GM04503 (cell line): Measurements from ENCODE around the gene CLDN15.
"Not testable (repeated sequence)": the region's sequence is repeated elsewhere in the genome, so short reads cannot be mapped to it uniquely, and the experiment has no call there.

Experiments used
- DNase-seq: peaks from one replicate; pipeline ENCODE4 v3.0.0-alpha.2; 2012; ENCODE audit warnings: low read depth

CLDN15 gene

DNA sequence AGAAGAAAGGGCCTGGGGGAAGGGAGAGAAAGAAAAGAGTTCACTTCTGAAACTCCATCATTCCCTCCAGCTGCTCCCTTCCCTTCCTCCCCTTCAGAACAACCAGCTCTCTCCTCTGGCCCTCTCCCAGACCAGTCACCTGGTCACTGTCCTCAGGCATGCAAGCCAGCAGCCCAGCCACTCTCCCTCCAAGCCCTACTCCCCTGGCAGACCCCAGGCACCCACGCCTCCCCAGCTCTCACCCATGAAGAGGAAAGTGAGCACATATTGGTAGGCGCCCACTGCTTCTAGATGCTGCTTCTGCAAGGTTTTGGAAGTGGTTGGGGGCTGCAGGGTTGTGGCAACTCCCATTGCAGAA is 37.1 kb downstream of the CLDN15 start:
- no peak for DNase-seq

DNA sequence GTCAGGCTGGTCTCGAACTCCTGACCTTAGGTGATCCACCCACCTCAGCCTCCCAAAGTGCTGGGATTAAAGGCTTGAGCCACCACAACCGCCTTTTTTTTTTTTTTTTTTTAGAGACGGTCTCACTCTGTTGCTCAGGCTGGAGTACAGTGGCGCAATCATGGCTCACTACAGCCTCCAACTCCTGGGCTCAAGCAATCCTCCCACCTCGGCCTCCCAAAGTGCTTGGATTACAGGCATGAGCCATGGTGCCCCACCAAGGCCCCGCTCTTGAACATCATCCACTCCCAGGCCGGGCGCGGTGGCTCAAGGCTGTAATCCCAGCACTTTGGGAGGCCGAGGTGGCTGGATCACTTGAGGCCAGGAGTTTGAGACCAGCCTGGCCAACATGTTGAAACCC is 38.1 kb downstream of the CLDN15 start:
- not testable (repeated sequence) for DNase-seq

DNA sequence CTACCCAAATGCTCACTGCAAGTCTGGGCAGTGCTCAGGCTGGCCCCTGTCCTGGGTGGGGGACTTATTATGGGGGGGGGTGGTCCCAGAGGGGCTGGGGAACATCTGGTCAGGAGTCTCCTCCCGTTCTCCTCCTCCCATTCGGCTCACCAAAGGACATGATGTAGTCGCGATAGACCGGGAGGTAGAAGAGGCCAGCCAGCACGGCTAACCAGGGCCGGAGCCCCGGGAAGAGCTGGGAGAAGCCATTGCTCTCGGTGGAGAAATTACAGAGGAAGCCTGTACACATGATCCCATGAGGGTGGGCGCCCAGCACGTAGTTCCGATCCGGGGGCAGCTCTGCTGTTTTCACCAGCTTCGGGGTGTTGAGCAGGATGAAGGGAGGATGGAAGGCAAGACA is 39.1 kb downstream of the CLDN15 start:
- no peak for DNase-seq

DNA sequence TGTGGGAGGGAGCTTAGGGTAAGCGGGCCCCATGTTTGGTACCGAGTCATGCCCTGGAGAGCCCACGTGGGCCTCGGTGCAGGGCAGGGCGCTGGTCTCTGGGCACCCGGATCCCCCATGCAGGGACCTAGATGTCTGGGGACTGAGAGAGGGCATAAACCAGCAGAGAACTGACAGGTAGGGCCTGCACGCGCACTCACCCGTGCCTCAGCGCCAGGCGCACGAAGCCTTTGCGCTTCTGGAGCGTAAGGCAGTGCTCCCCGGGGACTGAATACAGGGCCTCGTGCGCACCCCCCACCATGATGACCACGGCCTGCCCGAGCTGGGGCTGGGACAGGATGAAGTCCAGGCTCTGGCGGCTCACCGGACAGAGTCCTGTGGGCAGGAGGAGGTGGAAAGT is 39.6 kb downstream of the CLDN15 start:
- DNase-seq: no peak

DNA sequence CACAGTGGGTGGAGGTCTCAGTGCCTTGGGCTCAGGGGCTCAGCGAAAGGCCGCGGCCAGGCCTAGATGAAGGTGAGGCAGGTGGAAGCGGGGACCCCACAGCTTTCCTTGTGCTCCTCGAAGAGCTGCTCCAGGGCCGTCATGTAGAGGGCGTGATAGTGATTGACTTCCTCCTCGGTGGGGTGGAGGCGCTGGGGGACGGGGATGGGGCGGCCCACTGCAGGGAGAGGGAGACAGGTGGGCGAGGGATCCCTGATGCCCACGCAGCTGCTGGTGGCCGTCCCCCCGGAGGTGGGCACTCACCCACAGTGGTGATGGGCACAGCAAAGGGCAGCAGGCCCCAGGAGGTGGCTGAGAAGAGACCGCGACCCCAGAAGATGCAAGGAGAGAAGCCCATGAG is 41.7 kb downstream of the CLDN15 start:
- DNase-seq: no peak

DNA sequence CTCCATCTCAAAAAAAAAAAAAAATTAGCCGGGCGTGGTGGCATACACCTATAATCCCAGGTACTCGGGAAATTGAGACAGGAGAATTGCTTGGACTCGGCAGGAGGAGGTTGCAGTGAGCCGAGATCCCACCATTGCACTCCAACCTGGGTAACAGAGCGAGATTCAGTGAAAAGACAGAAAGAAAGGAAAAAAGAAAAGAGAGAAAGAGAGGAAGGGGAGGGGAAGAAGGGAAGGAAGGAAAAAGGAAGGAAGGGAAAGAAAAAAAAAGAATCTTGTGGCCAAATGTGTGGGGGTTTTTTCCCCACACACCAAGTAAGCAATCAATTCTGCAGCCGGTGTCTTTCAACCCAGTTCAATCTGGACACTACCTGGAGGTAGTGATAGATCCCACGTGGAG is 48.5 kb downstream of the CLDN15 start:
- no peak for DNase-seq

DNA sequence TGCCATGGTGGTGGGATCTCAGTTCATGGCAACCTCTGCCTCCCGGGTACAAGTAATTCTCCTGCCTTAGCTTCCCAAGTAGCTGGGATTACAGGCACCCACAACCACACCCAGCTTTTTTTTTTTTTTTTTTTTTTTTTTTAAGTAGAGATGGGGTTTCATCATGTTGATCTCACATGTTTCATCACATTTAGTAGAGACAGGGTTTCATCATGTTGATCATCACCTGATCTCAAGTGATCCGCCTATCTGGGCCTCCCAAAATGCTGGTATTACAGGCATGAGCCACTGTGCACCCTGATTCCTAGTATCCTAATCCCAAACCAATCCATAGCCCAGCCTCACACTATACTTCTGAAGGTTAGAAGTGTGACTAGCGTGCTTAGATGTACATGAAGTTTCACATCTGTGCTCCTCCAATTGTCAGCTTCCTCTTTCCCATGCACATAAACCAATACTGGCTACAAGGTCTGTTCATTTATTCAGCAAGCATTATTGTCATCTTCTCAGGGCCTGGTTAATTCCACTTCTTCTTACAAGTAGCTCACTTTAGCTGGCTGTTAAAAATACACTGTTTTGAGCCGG is 50.7 kb downstream of the CLDN15 start:
- no peak for DNase-seq

DNA sequence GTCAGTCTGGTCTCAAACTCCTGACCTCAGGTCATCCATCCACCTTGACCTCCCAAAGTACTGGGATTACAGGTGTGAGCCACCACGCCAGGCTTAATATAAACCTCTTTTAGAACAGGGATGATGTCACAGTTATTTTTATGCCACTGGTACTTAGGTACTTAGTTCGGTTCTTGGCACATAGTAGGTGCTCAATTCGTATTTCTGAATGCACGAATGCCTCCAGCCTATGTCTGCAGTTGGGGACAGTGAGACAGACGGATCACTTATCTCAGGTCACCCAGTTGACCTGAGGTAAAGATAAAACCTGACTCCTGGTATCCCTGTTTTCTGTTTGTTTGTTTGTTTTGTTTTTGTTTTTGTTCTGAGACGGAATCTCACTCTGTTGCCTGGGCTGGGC is 51.4 kb downstream of the CLDN15 start:
- DNase-seq: no peak

DNA sequence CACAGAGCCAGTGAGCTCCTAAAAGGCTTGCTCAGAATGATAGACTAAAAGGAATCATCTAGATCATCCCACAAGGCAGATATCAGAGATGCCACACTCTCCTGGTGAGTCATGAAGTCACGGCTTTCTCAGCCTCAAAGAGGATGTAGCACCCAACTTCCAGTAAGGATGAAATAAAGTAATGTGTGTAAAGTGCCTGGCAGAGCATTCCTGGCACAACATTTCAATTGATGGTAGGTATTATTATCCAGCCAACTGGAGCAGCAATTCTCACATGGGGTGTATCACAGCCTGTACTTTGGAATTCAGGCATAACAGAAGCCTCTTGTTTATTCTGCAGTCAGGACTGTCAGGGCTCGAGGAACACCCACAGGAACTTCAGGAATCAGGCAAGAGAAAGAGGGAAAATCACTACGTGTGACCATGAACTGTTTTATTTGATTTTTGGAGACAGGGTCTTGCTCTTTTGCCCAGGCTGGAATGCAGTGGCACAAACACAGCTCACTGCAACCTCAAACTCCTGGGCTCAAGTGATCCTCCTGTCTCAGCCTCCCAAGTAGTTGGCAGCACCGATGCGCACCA is 52.3 kb downstream of the CLDN15 start:
- DNase-seq: no peak
